HG03025 (cell line): ENCODE results near the gene TMEM89.

Source experiments
- ATAC-seq: cut with Tn5 transposase; IDR thresholded peaks from one replicate; pipeline ENCODE4 v1.9.1; 2021; ENCODE audit warnings: mild to moderate bottlenecking, moderate library complexity; ENCODE audit not compliant: unreplicated experiment, low FRiP score

TMEM89 gene

GRCh38 chr3:48619541-48620524, 1.7 kb downstream of the TMEM89 start:
- no peak for ATAC-seq

GRCh38 chr3:48617559-48617958, 4.0 kb downstream of the TMEM89 start:
- no peak for ATAC-seq

- no peak for ATAC-seq
Observed at GRCh38 chr3:48614044-48614443, 7.5 kb downstream of the TMEM89 start.

GRCh38 chr3:48612309-48612708, 9.3 kb downstream of the TMEM89 start:
- ATAC-seq = no peak

GRCh38 chr3:48609088-48610005, 12.2 kb downstream of the TMEM89 start, which contains the start of gene UQCRC1:
Gene UQCRC1 (minus strand): TSS chr3:48609646. CDS start chr3:48609620, 26 bp downstream.
- peak; percentile 94 for ATAC-seq

GRCh38 chr3:48607519-48607918, 14.1 kb downstream of the TMEM89 start:
- ATAC-seq = no peak

GRCh38 chr3:48601622-48601994, 20.0 kb downstream of the TMEM89 start:
- no peak for ATAC-seq

GRCh38 chr3:48600711-48601621, 20.6 kb downstream of the TMEM89 start:
- no peak for ATAC-seq

- no peak for ATAC-seq
Observed at GRCh38 chr3:48599509-48600285, 21.9 kb downstream of the TMEM89 start.

GRCh38 chr3:48599077-48599501, 22.5 kb downstream of the TMEM89 start:
- ATAC-seq = no peak

GRCh38 chr3:48598323-48599076, 23.1 kb downstream of the TMEM89 start:
- no peak for ATAC-seq

- ATAC-seq = no peak
Observed at GRCh38 chr3:48597408-48597800, 24.2 kb downstream of the TMEM89 start.

- ATAC-seq = no peak
Observed at GRCh38 chr3:48596676-48597407, 24.7 kb downstream of the TMEM89 start.

GRCh38 chr3:48596157-48596556, 25.4 kb downstream of the TMEM89 start:
- no peak for ATAC-seq

GRCh38 chr3:48595526-48596121, 25.9 kb downstream of the TMEM89 start:
- ATAC-seq = no peak

- no peak for ATAC-seq
Observed at GRCh38 chr3:48595075-48595525, 26.5 kb downstream of the TMEM89 start, which contains the start of gene COL7A1. Gene COL7A1 (minus strand): TSS chr3:48595329. CDS start chr3:48595159, 170 bp downstream.

- no peak for ATAC-seq
Observed at GRCh38 chr3:48594417-48595049, 27.0 kb downstream of the TMEM89 start.
